H1 (cell line): Measurements from ENCODE around the gene RRH. TPM values are rescaled to one million over a fixed set of nuclear protein-coding genes. Genes with fewer than 3 reads are reported as not detected.

Source experiments
- CTCF ChIA-PET: fragments of 300-600 bp; sonication (Branson Sonifier 250); formaldehyde crosslinking; loops from one replicate; lab custom pipeline; 2021; ENCODE audit not compliant: partially characterized antibody; lab: Charles Lee
- POLR2A ChIA-PET: fragments of 300-600 bp; sonication (Branson Sonifier 250); formaldehyde crosslinking; loops from one replicate; lab custom pipeline; 2021; ENCODE audit warnings: inconsistent platforms; ENCODE audit not compliant: partially characterized antibody; lab: Charles Lee
- DNase-seq, 2 experiments: peaks; one replicate each; pipeline versions ENCODE4 v3.0.0 to v3.0.0-alpha.2; 2010 to 2022; ENCODE audit warnings: low spot score in 2 of 2, low read depth in 1 of 2, mixed read lengths in 1 of 2
- FAIRE-seq: peaks from 2 replicates; lab custom pipeline; 2011; peaks lifted over from hg19 to GRCh38; lab: Jason Lieb, UNC
- H2AFZ ChIP-seq: 2 replicates; pipeline ENCODE4 v1.8.1; 2012; ENCODE audit warnings: low read length, inconsistent platforms
- H2AK5ac ChIP-seq: 2 replicates; pipeline ENCODE4 v1.6.1; 2013; ENCODE audit warnings: low read depth, low read length
- H2BK120ac ChIP-seq: replicated peaks from 2 replicates; pipeline ENCODE3; 2013; ENCODE audit warnings: low read depth, low read length, inconsistent platforms
- H2BK12ac ChIP-seq: 2 replicates; pipeline ENCODE4 v1.6.1; 2013; ENCODE audit warnings: low read depth, low read length
- H2BK15ac ChIP-seq: 2 replicates; pipeline ENCODE4 v1.6.1; 2013; ENCODE audit warnings: low read length
- H2BK20ac ChIP-seq: 2 replicates; pipeline ENCODE4 v1.6.1; 2013; ENCODE audit warnings: low read length
- H2BK5ac ChIP-seq: 2 replicates; pipeline ENCODE4 v1.6.1; 2013; ENCODE audit warnings: low read depth, low read length
- H3K14ac ChIP-seq: 2 replicates; pipeline ENCODE4 v1.6.1; 2013; ENCODE audit warnings: inconsistent platforms; ENCODE audit not compliant: insufficient read length
- H3K18ac ChIP-seq: 2 replicates; pipeline ENCODE4 v1.6.1; 2013; ENCODE audit warnings: low read length; ENCODE audit errors: extremely low read depth
- H3K23ac ChIP-seq: 2 replicates; pipeline ENCODE4 v1.6.1; 2013; ENCODE audit warnings: inconsistent platforms; ENCODE audit not compliant: insufficient read length
- H3K23me2 ChIP-seq: 2 replicates; pipeline ENCODE4 v1.6.1; 2013; ENCODE audit warnings: low read depth, low read length
- H3K27ac ChIP-seq: 2 replicates; pipeline ENCODE4 v1.6.1; 2011; ENCODE audit warnings: low read depth, low read length, inconsistent platforms
- H3K27me3 ChIP-seq, 4 experiments: replicated peaks in 1 of 4; 1 replicate in 1 of 4; 2 replicates in 3 of 4; pipeline versions ENCODE4 v1.6.1 to v1.8.1; 2011 to 2013; ENCODE audit warnings: low read length in 3 of 4, mild to moderate bottlenecking in 3 of 4, inconsistent platforms in 2 of 4, mixed read lengths in 2 of 4, moderate library complexity in 1 of 4; ENCODE audit not compliant: control insufficient read depth in 3 of 4, insufficient read depth in 3 of 4; ENCODE audit errors: extremely low read depth in 1 of 4
- H3K36me3 ChIP-seq, 4 experiments: 2 replicates each; pipeline versions ENCODE4 v1.6.1 to v1.8.1; 2011 to 2013; ENCODE audit warnings: mild to moderate bottlenecking in 4 of 4, low read length in 3 of 4, moderate library complexity in 2 of 4, control low read depth in 1 of 4, inconsistent platforms in 1 of 4; ENCODE audit not compliant: insufficient read depth in 4 of 4, control insufficient read depth in 2 of 4
- H3K4ac ChIP-seq: replicated peaks from 2 replicates; pipeline ENCODE3; 2013; ENCODE audit warnings: low read length, low read depth, mixed read lengths, inconsistent platforms; ENCODE audit not compliant: insufficient read length
- H3K4me1 ChIP-seq, 4 experiments: replicated peaks in 1 of 4; 1 replicate in 1 of 4; 2 replicates in 3 of 4; pipeline versions ENCODE4 v1.6.1 to v1.8.1; 2011 to 2013; ENCODE audit warnings: low read length in 3 of 4, inconsistent platforms in 2 of 4, mixed read lengths in 1 of 4; ENCODE audit not compliant: insufficient read depth in 4 of 4, control insufficient read depth in 3 of 4
- H3K4me2 ChIP-seq, 2 experiments: 2 replicates each; pipeline versions ENCODE4 v1.6.1 to v1.8.1; 2011 to 2013; ENCODE audit warnings: low read depth in 2 of 2, low read length in 2 of 2, control low read depth in 1 of 2, inconsistent platforms in 1 of 2, mild to moderate bottlenecking in 1 of 2; ENCODE audit not compliant: insufficient read depth in 1 of 2
- H3K4me3 ChIP-seq, 4 experiments: fragments of 200-600, 300-600 bp in 1 of 4; sonication (generic), shearing (Covaris generic), sonication (Bioruptor Twin) in 1 of 4; 2 replicates each; pipeline versions ENCODE4 v1.5.1 to v1.8.1; 2011 to 2016; ENCODE audit warnings: low read length in 4 of 4, low read depth in 3 of 4, control low read depth in 2 of 4, inconsistent platforms in 2 of 4, mild to moderate bottlenecking in 2 of 4, mixed read lengths in 1 of 4, moderate library complexity in 1 of 4; ENCODE audit not compliant: insufficient read depth in 2 of 4; ENCODE audit errors: extremely low read depth in 1 of 4
- H3K56ac ChIP-seq: replicated peaks from 2 replicates; pipeline ENCODE3; 2013; ENCODE audit warnings: low read depth, mild to moderate bottlenecking, mixed read lengths, low read length, inconsistent platforms; ENCODE audit not compliant: insufficient read length
- H3K79me1 ChIP-seq: 2 replicates; pipeline ENCODE4 v1.6.1; 2013; ENCODE audit warnings: low read depth, low read length, control low read depth
- H3K79me2 ChIP-seq, 2 experiments: 2 replicates each; pipeline versions ENCODE4 v1.6.1 to v1.8.1; 2012 to 2013; ENCODE audit warnings: low read length in 2 of 2, mild to moderate bottlenecking in 2 of 2, inconsistent platforms in 1 of 2; ENCODE audit not compliant: insufficient read depth in 2 of 2, control insufficient read depth in 1 of 2
- H3K9ac ChIP-seq, 4 experiments: replicated peaks in 1 of 4; 1 replicate in 1 of 4; 2 replicates in 3 of 4; pipeline versions ENCODE4 v1.6.1 to v1.8.1; 2011 to 2013; ENCODE audit warnings: low read depth in 3 of 4, low read length in 3 of 4, control low read depth in 2 of 4, mild to moderate bottlenecking in 2 of 4, moderate library complexity in 2 of 4, inconsistent platforms in 1 of 4; ENCODE audit errors: extremely low read depth in 1 of 4
- H3K9me3 ChIP-seq, 2 experiments: 2 replicates each; pipeline versions ENCODE4 v1.6.1 to v1.8.1; 2012 to 2013; ENCODE audit warnings: mild to moderate bottlenecking in 2 of 2, moderate library complexity in 2 of 2, control low read depth in 1 of 2, inconsistent platforms in 1 of 2, low read depth in 1 of 2, low read length in 1 of 2, mixed read lengths in 1 of 2; ENCODE audit not compliant: insufficient read depth in 2 of 2
- H4K20me1 ChIP-seq, 2 experiments: replicated peaks in 1 of 2; 2 replicates each; pipeline versions ENCODE3 to v1.8.1; 2011 to 2013; ENCODE audit warnings: inconsistent platforms in 2 of 2, low read length in 2 of 2, mild to moderate bottlenecking in 1 of 2; ENCODE audit not compliant: insufficient read depth in 2 of 2, control insufficient read depth in 1 of 2
- H4K5ac ChIP-seq: 2 replicates; pipeline ENCODE4 v1.6.1; 2013; ENCODE audit warnings: low read length, low read depth, mixed read lengths, inconsistent platforms; ENCODE audit not compliant: insufficient read length
- H4K8ac ChIP-seq: 2 replicates; pipeline ENCODE4 v1.8.0; 2013; ENCODE audit warnings: mild to moderate bottlenecking, moderate library complexity, low read length, inconsistent platforms; ENCODE audit not compliant: insufficient read depth; ENCODE audit errors: extremely low read depth
- H4K91ac ChIP-seq: replicated peaks from 2 replicates; pipeline ENCODE3; 2013; ENCODE audit warnings: low read length, mixed read lengths, inconsistent platforms; ENCODE audit not compliant: insufficient read length
- CEBPB ChIP-seq: IDR thresholded peaks from 2 replicates; pipeline ENCODE4 v1.6.1; 2012; ENCODE audit warnings: low read depth, low read length
- CREB1 ChIP-seq: IDR thresholded peaks from 2 replicates; pipeline ENCODE4 v1.6.1; 2012; ENCODE audit warnings: inconsistent platforms
- E2F6 ChIP-seq: IDR thresholded peaks from 2 replicates; pipeline ENCODE4 v1.6.1; 2012; ENCODE audit warnings: inconsistent platforms
- JUN ChIP-seq: IDR thresholded peaks from 2 replicates; pipeline ENCODE4 v1.6.1; 2011; ENCODE audit warnings: low read depth, mild to moderate bottlenecking, improper control_type of control experiment, low read length
- KDM5A ChIP-seq: fragments of 200-600 bp; IDR thresholded peaks from 2 replicates; pipeline ENCODE4 v1.7.1; 2012; ENCODE audit warnings: mild to moderate bottlenecking, low read length, inconsistent platforms, mixed read lengths
- POLR2AphosphoS5 ChIP-seq: IDR thresholded peaks from 2 replicates; pipeline ENCODE4 v1.6.1; 2011; ENCODE audit warnings: low read depth, low read length
- RAD21 ChIP-seq, 2 experiments: IDR thresholded peaks in 1 of 2; conservative IDR thresholded peaks in 1 of 2; 2 replicates each; pipeline ENCODE4 v1.6.1; 2011; ENCODE audit warnings: low read depth in 2 of 2, low read length in 2 of 2, improper control_type of control experiment in 1 of 2, inconsistent platforms in 1 of 2, mild to moderate bottlenecking in 1 of 2, moderate library complexity in 1 of 2
- TAF1 ChIP-seq: IDR thresholded peaks from 2 replicates; pipeline ENCODE4 v1.6.1; 2011; ENCODE audit warnings: mild to moderate bottlenecking, low read depth, low read length
- TAF7 ChIP-seq: optimal IDR thresholded peaks from 2 replicates; pipeline ENCODE3; 2011; ENCODE audit warnings: low read depth, mild to moderate bottlenecking, inconsistent platforms, low read length, moderate library complexity, borderline replicate concordance
- YY1 ChIP-seq: IDR thresholded peaks from 2 replicates; pipeline ENCODE4 v1.6.1; 2011; ENCODE audit warnings: low read depth, mild to moderate bottlenecking, low read length
- WGBS, 2 experiments: shearing (Covaris generic) in 1 of 2; methylation state at CpG; one replicate each; pipeline versions ENCODE4 v1.1.6 to v1.1.7; 2013 to 2015; ENCODE audit warnings: low lambda C conversion rate in 2 of 2, mixed read lengths in 2 of 2, inconsistent platforms in 1 of 2, low coverage in 1 of 2, missing lambda C conversion rate in 1 of 2; ENCODE audit not compliant: insufficient replicate concordance in 2 of 2, insufficient coverage in 1 of 2, insufficient read length in 1 of 2; ENCODE audit errors: extremely low coverage in 1 of 2, missing lambda C conversion rate in 1 of 2; 5-methylcytosine and 5-hydroxymethylcytosine counted together
- polyA plus RNA-seq, 7 experiments: library from polyadenylated mRNA; depleted of rRNA in 3 of 7; stranded (reverse) in 5 of 7; unstranded in 2 of 7; fragments of >200 nt in 5 of 7; fragments of 200-250 nt in 2 of 7; gene quantifications; 1 replicate in 5 of 7; 2 replicates in 1 of 7; 4 replicates in 1 of 7; pipeline versions ENCODE4 v1.2.1 to v1.2.3, GENCODE V29; 2011 to 2013; ENCODE audit warnings: missing spikeins in 2 of 7, mixed read lengths in 2 of 7
- total RNA-seq: library from RNA; stranded (reverse); fragmentation: NEBNext Ultra II Directional; extraction: Animal tissue kit (Norgen Biotek cat#: 25700); gene quantifications from 2 replicates; pipeline ENCODE4 v1.2.1, GENCODE V29; 2021
- TF ChIP-seq, protein P1 (sequence below): IDR thresholded peaks from 2 replicates; pipeline ENCODE4 v1.6.1; 2011; ENCODE audit warnings: low read depth, mild to moderate bottlenecking, low read length; ENCODE audit not compliant: insufficient read depth

Gene RRH
- total and polyA plus RNA-seq, 2 of the 8 experiments (the other 6 are each of a cell fraction or from before 2014, with no cell fraction given), result 0.38 TPM; not detected in 1

DNA sequence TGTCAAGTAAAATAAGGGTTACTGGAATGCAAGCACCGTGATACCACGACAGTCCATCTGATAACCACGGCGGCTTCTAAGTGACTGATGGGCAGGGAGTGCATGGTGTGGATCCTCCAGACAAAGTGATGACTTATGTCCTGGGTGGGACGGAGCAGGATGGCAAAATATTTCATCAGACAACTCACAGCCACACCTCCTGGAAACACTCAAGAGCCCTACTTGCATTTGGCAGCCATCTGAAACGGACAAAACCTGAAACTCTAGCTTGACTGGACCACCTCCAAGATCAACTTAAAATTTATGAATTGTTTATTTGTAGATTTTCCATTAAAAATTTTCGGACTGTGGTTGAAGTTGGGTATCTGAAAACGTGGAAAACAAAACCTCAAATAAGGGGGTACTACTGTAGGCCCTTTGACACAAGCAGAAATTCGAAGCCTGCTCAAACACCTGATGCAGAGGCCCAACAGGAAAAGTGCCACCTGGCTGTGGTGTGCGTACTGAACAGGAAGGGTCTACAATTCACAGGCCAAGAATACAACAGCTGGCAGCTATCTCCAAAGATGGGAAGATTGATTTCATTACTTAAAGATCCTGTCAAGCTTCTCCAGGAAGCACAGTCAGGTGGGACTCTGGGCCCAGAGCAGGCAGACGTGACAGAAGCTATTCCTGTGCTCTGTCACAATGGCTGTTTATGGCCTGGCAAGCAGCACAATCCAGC is 46.2 kb downstream of the RRH start:
- H3K27ac ChIP-seq, result no peak overlapping the region
- no peak overlapping the region for H3K4me2 ChIP-seq
- no peak overlapping the region for H4K91ac ChIP-seq
- no peak for DNase-seq
- H3K4me1 ChIP-seq, result no peaks in the 10 kb centered on the region
- H3K79me1 ChIP-seq, result no peaks in the 10 kb centered on the region
- no peak overlapping the region for H2BK15ac ChIP-seq
- no peaks in the 10 kb centered on the region for H3K27me3 ChIP-seq
- H3K9ac ChIP-seq, result no peak overlapping the region
- H4K8ac ChIP-seq, result no peak overlapping the region
- H2BK12ac ChIP-seq, result no peak overlapping the region
- H2AK5ac ChIP-seq, result no peak overlapping the region
- no peaks in the 10 kb centered on the region for H4K20me1 ChIP-seq
- H3K56ac ChIP-seq, result no peak overlapping the region
- H3K23ac ChIP-seq, result no peak overlapping the region
- H3K4ac ChIP-seq, result no peak overlapping the region
- H3K36me3 ChIP-seq, result no peaks in the 10 kb centered on the region
- no peak overlapping the region for H2BK20ac ChIP-seq
- no peak overlapping the region for H2BK5ac ChIP-seq
- ChIA-PET POLR2A (no interaction called here), CTCF (interaction anchor here (0.6 to 1.1 kb wide), 4 partner anchors 8 to 280 kb away, joined by 3 to 5 read pairs (median 4); no protein-coding TSS in a partner anchor)
- no peaks in the 10 kb centered on the region for H3K9me3 ChIP-seq
- H2AFZ ChIP-seq, result no peak overlapping the region
- H2BK120ac ChIP-seq, result no peak overlapping the region
- WGBS, 2 experiments, result 81% methylated on average over 11 of the region's 11 CpGs; no CpG with 5 or more reads in 1 of the 2 experiments
- H3K79me2 ChIP-seq, result no peaks in the 10 kb centered on the region
- H3K18ac ChIP-seq, result no peak overlapping the region
- no peak overlapping the region for H4K5ac ChIP-seq
- H3K23me2 ChIP-seq, result no peaks in the 10 kb centered on the region
- H3K14ac ChIP-seq, result no peak overlapping the region
- H3K4me3 ChIP-seq, result no peak overlapping the region
- no peak for FAIRE-seq
- no peak for TF ChIP-seq JUN
- TF ChIP-seq TAF7, result no peak
- no peak for TF ChIP-seq RAD21 (IDR thresholded peaks at IDR 0.05 in 1 of 2, conservative IDR thresholded peaks at IDR 0.05 in 1 of 2; ENCODE audit: low read depth in 2 of 2, low read length in 2 of 2)
- TF ChIP-seq POLR2AphosphoS5, result no peak
- TF ChIP-seq CEBPB, result no peak
- no peak for TF ChIP-seq TAF1
- no peak for TF ChIP-seq YY1
- no peak for TF ChIP-seq CREB1
- TF ChIP-seq, protein P1, sequence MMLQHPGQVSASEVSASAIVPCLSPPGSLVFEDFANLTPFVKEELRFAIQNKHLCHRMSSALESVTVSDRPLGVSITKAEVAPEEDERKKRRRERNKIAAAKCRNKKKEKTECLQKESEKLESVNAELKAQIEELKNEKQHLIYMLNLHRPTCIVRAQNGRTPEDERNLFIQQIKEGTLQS, result no peak
- TF ChIP-seq E2F6, result no peak
- TF ChIP-seq KDM5A, result no peak
